Breast epithelium (tissue), 3 donors: ENCODE measurements around the gene ARHGDIB.

Source experiments
- CTCF ChIP-seq, 3 donors: fragments of 450-650 bp; IDR thresholded peaks; one replicate each; pipeline ENCODE4 v1.5.1; 2016 to 2017; ENCODE audit warnings: antibody characterized with exemption in 3 of 3, mild to moderate bottlenecking in 3 of 3, moderate library complexity in 3 of 3
- POLR2A ChIP-seq: fragments of 450-650 bp; IDR thresholded peaks from one replicate; pipeline ENCODE4 v1.6.1; 2016; ENCODE audit warnings: antibody characterized with exemption, mild to moderate bottlenecking, moderate library complexity
- POLR2AphosphoS5 ChIP-seq, 3 donors: sonication (generic); formaldehyde crosslinking; IDR thresholded peaks; one replicate each; pipeline ENCODE4 v1.6.1; 2017; ENCODE audit warnings: antibody characterized with exemption in 3 of 3

GRCh38 chr12:14907953-14908352 lies 53.4 kb downstream of the ARHGDIB start:
- no peak for TF ChIP-seq CTCF (IDR thresholded peaks at IDR 0.05)
- no peak for TF ChIP-seq POLR2AphosphoS5 (IDR thresholded peaks at IDR 0.05)
- no peak for TF ChIP-seq POLR2A
